LoVo (cell line): ENCODE results near the gene TOPORS.
"Not testable (repeated sequence)": the region's sequence is repeated elsewhere in the genome, so short reads cannot be mapped to it uniquely, and the experiment has no call there.

Experiments used
- DNase-seq: peaks from one replicate; pipeline ENCODE4 v3.0.0-alpha.2; 2016; ENCODE audit warnings: low spot score

TOPORS gene

GRCh38 chr9:32552172-32552872 lies at the start of gene TOPORS, which contains the start of gene SMIM27:
TOPORS (minus strand) TSS chr9:32552586; CDS start chr9:32552436, 150 bp downstream.
SMIM27 (plus strand) TSS chr9:32552327; CDS start chr9:32552435, 108 bp downstream.
- peak; percentile 92 for DNase-seq

GRCh38 chr9:32599021-32599420 lies 46.6 kb upstream of the TOPORS start:
- not testable (repeated sequence) for DNase-seq

GRCh38 chr9:32596936-32597335 lies 44.5 kb upstream of the TOPORS start:
- DNase-seq, result no peak

- DNase-seq, result no peak
These were observed 43.9 kb upstream of the TOPORS start for GRCh38 chr9:32596096-32596865.

- no peak for DNase-seq
These were observed 38.5 kb upstream of the TOPORS start for GRCh38 chr9:32590898-32591297.

GRCh38 chr9:32590476-32590875 lies 38.1 kb upstream of the TOPORS start:
- DNase-seq, result no peak

GRCh38 chr9:32589083-32589723 lies 36.8 kb upstream of the TOPORS start:
- peak; percentile 33 for DNase-seq

GRCh38 chr9:32587901-32588300 lies 35.5 kb upstream of the TOPORS start:
- DNase-seq, result no peak

GRCh38 chr9:32584784-32585183 lies 32.4 kb upstream of the TOPORS start:
- DNase-seq, result no peak

GRCh38 chr9:32581512-32582143 lies 29.2 kb upstream of the TOPORS start:
- DNase-seq, result peak; percentile 52

- DNase-seq, result no peak
These were observed 28.4 kb upstream of the TOPORS start for GRCh38 chr9:32580631-32581300.

GRCh38 chr9:32579706-32580331 lies 27.4 kb upstream of the TOPORS start:
- DNase-seq, result peak; percentile 69

GRCh38 chr9:32578976-32579375 lies 26.6 kb upstream of the TOPORS start:
- DNase-seq, result no peak

GRCh38 chr9:32577316-32577715 lies 24.9 kb upstream of the TOPORS start:
- no peak for DNase-seq

- no peak for DNase-seq
These were observed 22.5 kb upstream of the TOPORS start for GRCh38 chr9:32574858-32575257.

GRCh38 chr9:32573821-32574220 lies 21.4 kb upstream of the TOPORS start:
- DNase-seq, result no peak

GRCh38 chr9:32572900-32573523 lies 20.6 kb upstream of the TOPORS start, which contains the start of gene NDUFB6:
NDUFB6 (minus strand) TSS chr9:32573159; CDS start chr9:32573060, 99 bp downstream.
- DNase-seq, result peak; percentile 97

GRCh38 chr9:32571969-32572899 lies 19.8 kb upstream of the TOPORS start:
- DNase-seq, result peak; percentile 75

- no peak for DNase-seq
These were observed 17.9 kb upstream of the TOPORS start for GRCh38 chr9:32570262-32570661.

GRCh38 chr9:32566770-32567169 lies 14.4 kb upstream of the TOPORS start:
- DNase-seq, result no peak
